Measurements from ENCODE around the gene NELFCD.

- TF ChIP-seq CTCF (IDR thresholded peaks at IDR 0.05) (no peak), POLR2A (IDR thresholded peaks at IDR 0.05) (no peak)
These were observed 6.9 kb downstream of the NELFCD start for GRCh38 chr20:58987790-58988564.

Measured in thyroid gland (tissue), 4 donors.